ENCODE data around the gene WDR49. TPM values are rescaled to one million over a fixed set of nuclear protein-coding genes. Genes with fewer than 3 reads are reported as not detected.

The WDR49 gene
- total RNA-seq, 2 experiments from 2014 or later = 0.42 to 1.1 TPM

GRCh38 chr3:167656821-167657220 lies 3.1 kb upstream of the WDR49 start:
- POLR2A ChIA-PET = no interaction called here
- H3K4me1 ChIP-seq (ENCODE audit: insufficient read depth, low read length) = no peaks in the 10 kb centered on the region
- DNase-seq = no peak
- TF ChIP-seq CTCF (IDR thresholded peaks at IDR 0.05) = no peak
- peaks cover 0 to 4% of the 10 kb centered on the region in 2 experiments for H3K27me3 ChIP-seq (ENCODE audit: control insufficient read depth in 1 of 2, insufficient read depth in 2 of 2, low read length in 2 of 2)
- peaks cover 10% of the 10 kb centered on the region for H3K27me3 Mint-ChIP-seq
- no peak for ATAC-seq (ENCODE audit: poor library complexity)
- no peaks in the 10 kb centered on the region for H3K36me3 ChIP-seq (ENCODE audit: insufficient read depth, low read length)
- H3K4me1 Mint-ChIP-seq (ENCODE audit: low read depth) = no peaks in the 10 kb centered on the region
- intact Hi-C loops (cut with DNase I, micrococcal nuclease) = no loop called here
- CTCF ChIA-PET = no interaction called here
- H3K4me3 ChIP-seq (ENCODE audit: low read length) = no peak overlapping the region
- H3K36me3 Mint-ChIP-seq (ENCODE audit: low read depth) = no peaks in the 10 kb centered on the region
- H3K27ac Mint-ChIP-seq = no peak overlapping the region
- H3K9me3 ChIP-seq (ENCODE audit: control insufficient read depth in 1 of 2, insufficient read depth in 1 of 2, low read length in 2 of 2) = no peaks in the 10 kb centered on the region
- no peak overlapping the region for H3K4me3 Mint-ChIP-seq
- H3K27ac ChIP-seq (ENCODE audit: low read depth in 1 of 2, low read length in 2 of 2) = no peak overlapping the region
- no peaks in the 10 kb centered on the region for H3K9me3 Mint-ChIP-seq

GRCh38 chr3:167653155-167653554 lies 587 bp downstream of the WDR49 start:
- no peak for ATAC-seq (ENCODE audit: poor library complexity)
- Mint-ChIP-seq H3K36me3 (ENCODE audit: low read depth) (no peaks in the 10 kb centered on the region), H3K4me1 (ENCODE audit: low read depth) (peaks cover 9% of the 10 kb centered on the region), H3K27me3 (peaks cover 5% of the 10 kb centered on the region), H3K27ac (no peak overlapping the region), H3K4me3 (no peak overlapping the region), H3K9me3 (no peaks in the 10 kb centered on the region)
- no peak for DNase-seq
- no peaks in the 10 kb centered on the region for H3K9me3 ChIP-seq (ENCODE audit: control insufficient read depth in 1 of 2, insufficient read depth in 1 of 2, low read length in 2 of 2)
- CTCF ChIA-PET = no interaction called here
- H3K36me3 ChIP-seq (ENCODE audit: insufficient read depth, low read length) = no peaks in the 10 kb centered on the region
- intact Hi-C loops (cut with DNase I, micrococcal nuclease) = no loop called here
- no peak overlapping the region for H3K4me3 ChIP-seq (ENCODE audit: low read length)
- POLR2A ChIA-PET = no interaction called here
- no peak overlapping the region for H3K27ac ChIP-seq (ENCODE audit: low read depth in 1 of 2, low read length in 2 of 2)
- TF ChIP-seq CTCF (IDR thresholded peaks at IDR 0.05) = no peak
- peaks cover 0 to 4% of the 10 kb centered on the region in 2 experiments for H3K27me3 ChIP-seq (ENCODE audit: control insufficient read depth in 1 of 2, insufficient read depth in 2 of 2, low read length in 2 of 2)
- no peaks in the 10 kb centered on the region for H3K4me1 ChIP-seq (ENCODE audit: insufficient read depth, low read length)

DNA sequence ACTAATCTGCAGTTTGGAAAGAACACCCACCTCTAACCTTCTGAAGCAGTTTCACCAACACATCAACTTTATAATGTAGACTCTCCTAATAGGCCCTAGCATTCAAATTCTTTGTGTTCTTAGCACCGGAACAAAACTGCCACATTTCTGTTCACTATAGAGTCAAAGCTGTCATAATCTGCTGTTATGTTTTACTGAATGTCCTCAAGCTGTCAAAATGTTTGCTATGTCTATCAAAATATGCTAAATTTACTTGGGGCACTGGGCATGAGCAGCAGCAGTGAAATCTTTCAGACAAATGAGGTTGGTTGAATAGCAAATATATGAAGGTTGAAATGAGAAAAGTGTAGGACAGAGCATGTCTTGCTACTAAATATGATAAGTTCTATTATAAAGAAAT lies 1.9 kb downstream of the WDR49 start:
- peaks cover 9% of the 10 kb centered on the region for H3K4me1 Mint-ChIP-seq (ENCODE audit: low read depth)
- Histone ChIP-seq H3K4me3 (ENCODE audit: low read length) (no peak overlapping the region), H3K27ac (ENCODE audit: low read depth in 1 of 2, low read length in 2 of 2) (no peak overlapping the region), H3K9me3 (ENCODE audit: control insufficient read depth in 1 of 2, insufficient read depth in 1 of 2, low read length in 2 of 2) (no peaks in the 10 kb centered on the region), H3K36me3 (ENCODE audit: insufficient read depth, low read length) (no peaks in the 10 kb centered on the region), H3K4me1 (ENCODE audit: insufficient read depth, low read length) (no peaks in the 10 kb centered on the region), H3K27me3 (ENCODE audit: control insufficient read depth in 1 of 2, insufficient read depth in 2 of 2, low read length in 2 of 2) (no peaks in the 10 kb centered on the region)
- TF ChIP-seq CTCF (IDR thresholded peaks at IDR 0.05) = no peak
- CTCF ChIA-PET = no interaction called here
- POLR2A ChIA-PET = no interaction called here
- no peak for ATAC-seq (ENCODE audit: poor library complexity)
- intact Hi-C loops (cut with DNase I, micrococcal nuclease) = no loop called here
- H3K27ac Mint-ChIP-seq = no peak overlapping the region
- no peak for DNase-seq
- no peak overlapping the region for H3K4me3 Mint-ChIP-seq
- no peaks in the 10 kb centered on the region for H3K36me3 Mint-ChIP-seq (ENCODE audit: low read depth)
- no peaks in the 10 kb centered on the region for H3K9me3 Mint-ChIP-seq
- H3K27me3 Mint-ChIP-seq = no peaks in the 10 kb centered on the region
